Lung (tissue), 12 donors: ENCODE measurements around the gene LDLRAP1. TPM values are rescaled to one million over a fixed set of nuclear protein-coding genes. Genes with fewer than 3 reads are reported as not detected.
"Not testable (repeated sequence)": the region's sequence is repeated elsewhere in the genome, so short reads cannot be mapped to it uniquely, and the experiment has no call there.

Experiments
- ATAC-seq: fragments of 200-7000 bp; cut with Tn5 transposase; one replicate; pipeline ENCODE4 v1.9.1; 2020; ENCODE audit warnings: moderate number of reproducible peaks; ENCODE audit not compliant: insufficient read depth, low FRiP score
- DNase-seq, 3 donors: peaks; one replicate each; pipeline ENCODE4 v3.0.0-alpha.2; 2013 to 2017
- H3K27ac ChIP-seq, 2 donors: one replicate each; pipeline ENCODE4 v1.5.1; 2013; ENCODE audit warnings: mild to moderate bottlenecking in 2 of 2, moderate library complexity in 2 of 2, control low read depth in 1 of 2, inconsistent platforms in 1 of 2, low read depth in 1 of 2, low read length in 1 of 2
- H3K27me3 ChIP-seq, 3 donors: one replicate each; pipeline ENCODE4 v1.5.1; 2013; ENCODE audit warnings: low read length in 2 of 3; ENCODE audit not compliant: control insufficient read depth in 3 of 3, insufficient read depth in 3 of 3
- H3K36me3 ChIP-seq, 4 donors: one replicate each; pipeline ENCODE4 v1.5.1; 2013; ENCODE audit warnings: low read length in 4 of 4, mild to moderate bottlenecking in 1 of 4, moderate library complexity in 1 of 4; ENCODE audit not compliant: control insufficient read depth in 4 of 4, insufficient read depth in 4 of 4
- H3K4me1 ChIP-seq, 5 donors: one replicate each; pipeline ENCODE4 v1.5.1; 2013; ENCODE audit warnings: low read length in 5 of 5, mild to moderate bottlenecking in 2 of 5, moderate library complexity in 1 of 5; ENCODE audit not compliant: control insufficient read depth in 5 of 5, insufficient read depth in 5 of 5
- H3K4me3 ChIP-seq: one replicate; pipeline ENCODE4 v1.5.1; 2013; ENCODE audit warnings: mild to moderate bottlenecking, control low read depth, moderate library complexity
- H3K9ac ChIP-seq, 2 donors: one replicate each; pipeline ENCODE4 v1.5.1; 2013; ENCODE audit warnings: low read length in 2 of 2, control low read depth in 1 of 2; ENCODE audit not compliant: insufficient read depth in 1 of 2
- H3K9me3 ChIP-seq, 4 donors: one replicate each; pipeline ENCODE4 v1.5.1; 2013; ENCODE audit warnings: low read length in 3 of 4, mild to moderate bottlenecking in 1 of 4, moderate library complexity in 1 of 4; ENCODE audit not compliant: control insufficient read depth in 4 of 4, insufficient read depth in 3 of 4
- WGBS, 2 donors: extraction: QIAGEN DNeasy Blood & Tissue Kit; methylation state at CpG; one replicate each; pipeline ENCODE4 v1.1.7; 2013; 5-methylcytosine and 5-hydroxymethylcytosine counted together
- polyA plus RNA-seq, 2 donors: library from polyadenylated mRNA; stranded (reverse); fragments of 200-250 nt; gene quantifications; one replicate each; pipeline ENCODE4 v1.2.1, GENCODE V29; 2013
- total RNA-seq, 2 donors: library from RNA; depleted of rRNA in 1 of 2; stranded (reverse); fragments of >200 nt in 1 of 2; gene quantifications; one replicate each; pipeline ENCODE4 v1.2.1, GENCODE V29; 2014 to 2021
- TF ChIP-seq, protein P1 (sequence below): IDR thresholded peaks from 2 replicates; pipeline ENCODE4 v1.5.1; 2012; ENCODE audit warnings: mild to moderate bottlenecking; ENCODE audit errors: control extremely low read depth, extremely low read depth
- donor health status: control.
- donor health status: control.
- donor health status: Bipolar disorder and iron deficiency.
- donor health status: healthy.
- donor health status: DM: yes; HTN: yes; CAD: no.

Gene LDLRAP1
- total and polyA plus RNA-seq, 4 donors, result 15.2 to 23.4 (median 18.3) TPM

DNA sequence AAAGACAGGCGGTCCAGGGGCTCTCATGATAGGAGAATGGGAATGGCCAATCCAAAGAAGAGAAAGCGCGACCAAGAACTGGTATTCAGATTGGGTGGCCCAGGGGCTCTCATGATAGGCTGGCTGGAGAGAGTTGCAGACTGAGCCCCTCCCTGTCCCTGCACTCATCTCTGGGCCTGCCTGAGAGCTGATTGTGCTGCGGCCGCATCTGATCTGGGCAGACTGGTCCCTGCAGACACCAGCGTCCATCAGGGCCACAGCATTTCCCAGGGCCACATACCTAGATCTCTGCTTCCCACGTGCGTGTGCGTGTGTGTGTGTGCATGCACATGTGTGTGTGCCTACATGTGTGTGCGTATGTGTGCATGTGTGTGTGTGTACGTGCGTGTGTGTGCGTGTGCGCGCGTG lies 42.8 kb downstream of the LDLRAP1 start:
- ATAC-seq, result no peak
- H3K4me3 ChIP-seq, result no peak overlapping the region
- DNase-seq, result no peak
- H3K9ac ChIP-seq, result no peak overlapping the region
- no peak overlapping the region for H3K27ac ChIP-seq
- no peaks in the 10 kb centered on the region for H3K9me3 ChIP-seq
- TF ChIP-seq, protein P1, sequence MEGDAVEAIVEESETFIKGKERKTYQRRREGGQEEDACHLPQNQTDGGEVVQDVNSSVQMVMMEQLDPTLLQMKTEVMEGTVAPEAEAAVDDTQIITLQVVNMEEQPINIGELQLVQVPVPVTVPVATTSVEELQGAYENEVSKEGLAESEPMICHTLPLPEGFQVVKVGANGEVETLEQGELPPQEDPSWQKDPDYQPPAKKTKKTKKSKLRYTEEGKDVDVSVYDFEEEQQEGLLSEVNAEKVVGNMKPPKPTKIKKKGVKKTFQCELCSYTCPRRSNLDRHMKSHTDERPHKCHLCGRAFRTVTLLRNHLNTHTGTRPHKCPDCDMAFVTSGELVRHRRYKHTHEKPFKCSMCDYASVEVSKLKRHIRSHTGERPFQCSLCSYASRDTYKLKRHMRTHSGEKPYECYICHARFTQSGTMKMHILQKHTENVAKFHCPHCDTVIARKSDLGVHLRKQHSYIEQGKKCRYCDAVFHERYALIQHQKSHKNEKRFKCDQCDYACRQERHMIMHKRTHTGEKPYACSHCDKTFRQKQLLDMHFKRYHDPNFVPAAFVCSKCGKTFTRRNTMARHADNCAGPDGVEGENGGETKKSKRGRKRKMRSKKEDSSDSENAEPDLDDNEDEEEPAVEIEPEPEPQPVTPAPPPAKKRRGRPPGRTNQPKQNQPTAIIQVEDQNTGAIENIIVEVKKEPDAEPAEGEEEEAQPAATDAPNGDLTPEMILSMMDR, result no peak
- 88 to 96% methylated on average over 16 of the region's 16 CpGs for WGBS, 2 donors
- no peaks in the 10 kb centered on the region for H3K27me3 ChIP-seq
- no peaks in the 10 kb centered on the region for H3K36me3 ChIP-seq
- H3K4me1 ChIP-seq, result peaks cover 0 to 22% (median 9%) of the 10 kb centered on the region in 5 donors

DNA sequence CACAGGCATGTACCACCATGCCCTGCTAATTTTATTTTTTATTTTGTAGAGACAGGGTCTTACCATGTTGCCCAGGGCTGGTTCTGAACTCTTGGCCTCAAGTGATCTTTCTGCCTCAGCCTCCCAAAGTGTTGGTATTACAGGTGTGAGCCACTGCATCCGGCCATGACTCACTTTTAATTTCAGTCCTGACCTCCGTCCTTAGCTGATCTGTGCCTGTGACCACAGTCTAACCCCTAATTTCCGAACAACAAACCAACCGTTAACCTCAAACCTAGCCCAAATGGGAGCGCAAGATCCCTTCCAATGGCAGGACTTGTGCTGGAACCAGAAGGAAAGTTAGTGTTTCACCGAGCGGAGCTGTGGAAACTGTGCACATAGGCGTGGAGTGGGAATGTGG lies 43.9 kb downstream of the LDLRAP1 start:
- Histone ChIP-seq H3K36me3 (no peaks in the 10 kb centered on the region), H3K9ac (no peak overlapping the region), H3K4me3 (no peak overlapping the region), H3K27me3 (no peaks in the 10 kb centered on the region), H3K9me3 (no peaks in the 10 kb centered on the region), H3K27ac (no peak overlapping the region), H3K4me1 (peaks cover 0 to 22% (median 6%) of the 10 kb centered on the region in 5 donors)
- WGBS, 2 donors, result 85 to 89% methylated on average over 8 of the region's 8 CpGs
- no peak for ATAC-seq
- DNase-seq, result no peak
- TF ChIP-seq, protein P1, result no peak

DNA sequence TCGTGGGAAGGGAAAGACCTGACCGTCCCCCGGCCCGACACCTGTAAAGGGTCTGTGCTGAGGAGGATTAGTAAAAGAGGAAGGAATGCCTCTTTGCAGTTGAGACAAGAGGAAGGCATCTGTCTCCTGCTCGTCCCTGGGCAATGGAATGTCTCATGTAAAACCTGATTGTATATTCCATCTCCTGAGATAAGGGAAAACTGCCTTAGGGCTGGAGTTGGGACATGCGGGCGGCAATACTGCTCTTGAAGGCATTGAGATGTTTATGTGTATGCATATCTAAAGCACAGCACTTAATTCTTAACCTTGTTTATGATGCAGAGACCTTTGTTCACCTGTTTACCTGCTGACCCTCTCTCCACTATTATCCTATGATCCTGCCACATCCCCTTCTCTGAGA lies 44.8 kb downstream of the LDLRAP1 start:
- DNase-seq, H3K27me3 ChIP-seq, H3K9ac ChIP-seq, ATAC-seq, H3K9me3 ChIP-seq, H3K4me3 ChIP-seq, H3K36me3 ChIP-seq, H3K27ac ChIP-seq: not testable (repeated sequence)
- H3K4me1 ChIP-seq, result peaks cover 0 to 22% (median 6%) of the 10 kb centered on the region in 5 donors
- WGBS, 2 donors, result 35 to 44% methylated on average over 7 of the region's 7 CpGs

DNA sequence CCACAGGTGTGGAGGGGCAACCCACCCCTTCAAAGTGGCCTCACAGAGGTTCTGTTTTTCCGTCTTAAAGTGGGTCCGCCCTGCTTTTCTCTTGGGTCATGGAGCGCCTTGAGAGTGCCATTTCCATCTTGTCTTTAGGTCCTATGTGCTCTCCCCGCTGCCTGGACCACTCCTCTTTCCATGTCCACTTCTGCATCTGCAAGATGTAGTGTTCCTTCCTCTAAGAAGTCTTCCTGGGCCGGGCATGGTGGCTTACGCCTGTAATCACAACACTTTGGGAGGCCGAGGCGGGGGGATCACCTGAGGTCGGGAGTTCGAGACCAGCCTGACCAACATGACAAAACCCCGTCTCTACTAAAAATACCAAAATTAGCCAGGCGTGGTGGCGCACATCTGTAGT lies 45.4 kb downstream of the LDLRAP1 start:
- not testable (repeated sequence) for H3K27ac ChIP-seq, H3K9me3 ChIP-seq, H3K4me3 ChIP-seq, ATAC-seq, H3K36me3 ChIP-seq, H3K9ac ChIP-seq, H3K27me3 ChIP-seq, DNase-seq
- peaks cover 0 to 22% (median 6%) of the 10 kb centered on the region in 5 donors for H3K4me1 ChIP-seq
- WGBS, 2 donors, result 93 to 94% methylated on average over 13 of the region's 13 CpGs
